ENCODE data around the gene MKRN2OS.
"Not testable (repeated sequence)": the region's sequence is repeated elsewhere in the genome, so short reads cannot be mapped to it uniquely, and the experiment has no call there.

MKRN2OS gene

GRCh38 chr3:12561397-12561796 lies 16.1 kb upstream of the MKRN2OS start:
- DNase-seq: no peak

- no peak for DNase-seq
These were observed 15.3 kb upstream of the MKRN2OS start for GRCh38 chr3:12560505-12561190.

GRCh38 chr3:12559520-12559919 lies 14.2 kb upstream of the MKRN2OS start:
- no peak for DNase-seq

DNA sequence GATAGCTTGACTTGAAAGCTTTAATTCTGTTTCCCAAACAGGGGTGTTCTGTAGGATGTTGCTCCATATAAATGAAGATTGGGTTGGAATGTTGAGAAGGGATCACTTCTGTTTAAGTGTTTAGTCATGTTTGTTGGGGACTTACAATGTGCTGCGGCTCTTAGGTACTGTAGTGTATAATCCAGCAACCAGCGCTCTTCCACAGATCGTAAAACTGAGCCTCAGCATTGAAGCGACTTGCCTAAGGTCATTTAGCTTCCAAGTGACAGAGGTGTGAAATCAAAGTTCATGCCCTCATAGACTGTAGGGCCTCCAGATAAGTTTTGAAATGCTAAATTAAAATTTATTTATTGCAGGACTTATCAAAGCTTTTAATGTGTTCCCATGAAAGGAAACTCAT lies 13.4 kb upstream of the MKRN2OS start:
- no peak for DNase-seq

- DNase-seq: no peak
These were observed 12.3 kb upstream of the MKRN2OS start for GRCh38 chr3:12557473-12558100.

GRCh38 chr3:12556690-12557472 lies 11.6 kb upstream of the MKRN2OS start, which contains the start of gene MKRN2:
Gene MKRN2, plus strand, starts transcription at chr3:12557087. Its CDS starts 64 bp downstream, at chr3:12557151.
- peak; percentile 53 to 93 (median 82) for DNase-seq

DNA sequence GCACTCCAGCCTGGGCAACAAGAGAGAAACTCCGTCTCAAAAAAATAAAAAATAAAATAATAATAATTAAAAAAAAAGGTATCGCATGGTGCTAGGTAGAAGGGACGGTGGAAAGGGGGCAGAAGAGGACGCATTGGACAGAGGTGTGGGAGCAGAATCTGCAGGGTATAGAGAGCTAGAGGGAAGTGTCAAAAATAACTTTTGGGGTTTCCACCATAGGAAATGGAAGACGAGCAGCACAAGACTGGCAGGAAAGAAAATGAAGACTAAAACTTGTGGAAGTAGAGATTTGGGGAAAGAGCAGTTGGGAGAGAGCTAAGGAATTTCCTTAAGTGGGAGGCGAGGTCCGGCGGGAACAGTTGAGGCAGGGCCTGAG lies 11.0 kb upstream of the MKRN2OS start:
- no peak for DNase-seq

DNA sequence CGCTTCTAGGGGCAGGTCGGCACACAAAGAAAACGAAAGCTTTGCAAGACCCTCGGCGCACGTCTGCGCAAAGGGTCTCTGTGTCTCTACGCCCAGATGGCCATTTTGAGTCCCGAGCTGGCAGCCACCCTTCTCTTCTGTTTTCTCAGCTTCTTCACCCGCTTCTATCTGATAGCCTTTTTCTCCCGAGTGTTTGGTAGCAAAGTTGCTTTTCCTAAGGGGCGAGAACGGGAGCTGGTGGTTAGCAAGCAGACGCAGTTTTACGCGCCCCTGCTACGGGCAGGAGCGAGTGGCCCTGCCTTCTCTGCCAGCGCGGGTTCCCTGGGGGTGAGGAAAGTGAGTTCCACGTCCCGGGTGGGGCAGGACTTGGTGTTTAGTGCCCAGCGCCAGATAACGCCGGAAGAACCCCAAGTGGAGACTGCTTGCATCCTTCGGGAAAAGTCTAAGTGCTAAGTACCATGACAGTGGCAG lies 8.7 kb upstream of the MKRN2OS start:
- peak in 4 of 56 donors; percentile 3 to 14 (median 6) for DNase-seq

DNA sequence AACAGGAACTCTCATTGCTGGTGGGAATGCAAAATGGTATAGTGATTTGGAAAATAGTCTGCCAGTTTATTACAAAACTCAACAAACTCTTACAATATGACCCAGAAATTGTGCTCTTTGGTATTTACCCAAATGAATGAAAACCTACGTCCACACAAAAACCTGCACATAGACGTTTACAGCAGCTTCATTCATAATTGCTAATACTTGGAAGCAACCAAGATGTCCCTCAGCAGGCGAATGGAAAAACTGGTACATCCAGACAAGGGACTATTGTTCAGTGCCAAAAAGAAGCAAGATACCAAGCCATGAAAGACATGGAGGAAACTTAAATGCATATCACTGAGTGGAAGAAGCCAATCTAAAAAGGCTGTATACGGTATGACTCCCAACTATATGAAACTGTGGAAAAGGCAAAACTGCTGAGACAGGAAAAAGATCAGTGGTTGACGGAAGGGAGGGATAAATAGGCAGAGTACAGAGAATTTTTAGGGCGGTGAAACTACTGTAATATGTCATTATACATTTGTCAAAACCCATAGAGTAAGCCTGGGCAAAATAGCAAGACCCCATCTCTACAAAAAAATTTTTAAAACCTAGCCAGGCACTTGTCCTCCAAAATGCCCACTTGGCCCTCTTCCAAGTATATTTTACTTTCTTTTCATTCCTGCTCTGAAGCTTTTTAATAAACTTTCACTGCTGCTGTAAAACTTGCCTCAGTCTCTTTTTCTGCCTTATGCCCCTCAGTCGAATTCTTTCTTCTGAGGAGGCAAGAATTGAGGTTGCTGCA lies 4.9 kb upstream of the MKRN2OS start:
- no peak for DNase-seq

GRCh38 chr3:12544652-12545472 lies 437 bp downstream of the MKRN2OS start:
- DNase-seq: no peak

GRCh38 chr3:12543497-12543896 lies 1.8 kb downstream of the MKRN2OS start:
- not testable (repeated sequence) for DNase-seq

DNA sequence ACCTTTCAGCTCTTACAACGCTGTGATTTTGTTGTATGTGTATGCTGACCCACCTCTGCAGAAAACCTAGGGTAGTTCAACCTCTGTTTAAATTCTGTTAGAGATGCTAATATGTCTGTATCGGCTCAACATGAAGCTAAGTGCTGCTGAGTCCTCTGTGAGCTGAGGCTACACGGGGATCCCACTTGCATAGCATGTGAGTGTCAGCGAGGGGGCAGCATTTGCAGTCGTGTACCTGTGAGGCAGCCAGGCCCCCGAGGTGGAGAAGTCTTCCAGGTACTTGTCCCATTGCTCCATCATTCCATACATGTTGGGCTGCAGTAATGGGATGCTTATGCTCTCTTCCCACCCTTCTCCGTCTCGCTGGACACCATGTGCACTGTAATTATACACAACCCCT lies 3.7 kb downstream of the MKRN2OS start:
- DNase-seq: no peak

DNA sequence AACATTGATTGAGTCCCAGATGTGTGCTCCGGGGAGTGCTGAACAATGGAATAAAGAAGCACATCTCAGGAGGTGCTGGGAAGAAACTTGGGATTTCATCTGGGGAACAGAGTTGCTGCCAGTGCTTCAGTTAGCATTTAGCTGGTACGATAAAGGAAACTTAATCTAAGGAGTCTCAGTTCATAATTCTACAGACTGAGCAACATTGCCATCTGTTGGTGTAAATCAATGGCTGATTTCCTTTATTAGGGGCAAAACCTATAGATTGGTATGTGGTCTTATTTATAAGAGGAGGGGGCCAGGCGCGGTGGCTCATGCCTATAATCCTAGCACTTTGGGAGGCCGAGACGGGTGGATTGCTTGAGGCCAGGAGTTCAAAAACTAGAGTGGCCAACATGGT lies 8.9 kb downstream of the MKRN2OS start:
- no peak for DNase-seq

- peak in 13 of 56 donors; percentile 3 to 37 (median 20) for DNase-seq
These were observed 13.1 kb downstream of the MKRN2OS start for GRCh38 chr3:12532182-12532581.

GRCh38 chr3:12527757-12528143 lies 17.5 kb downstream of the MKRN2OS start:
- no peak for DNase-seq

- no peak for DNase-seq
These were observed 22.6 kb downstream of the MKRN2OS start for GRCh38 chr3:12522721-12523120.

- no peak for DNase-seq
These were observed 24.3 kb downstream of the MKRN2OS start for GRCh38 chr3:12521010-12521409.

DNA sequence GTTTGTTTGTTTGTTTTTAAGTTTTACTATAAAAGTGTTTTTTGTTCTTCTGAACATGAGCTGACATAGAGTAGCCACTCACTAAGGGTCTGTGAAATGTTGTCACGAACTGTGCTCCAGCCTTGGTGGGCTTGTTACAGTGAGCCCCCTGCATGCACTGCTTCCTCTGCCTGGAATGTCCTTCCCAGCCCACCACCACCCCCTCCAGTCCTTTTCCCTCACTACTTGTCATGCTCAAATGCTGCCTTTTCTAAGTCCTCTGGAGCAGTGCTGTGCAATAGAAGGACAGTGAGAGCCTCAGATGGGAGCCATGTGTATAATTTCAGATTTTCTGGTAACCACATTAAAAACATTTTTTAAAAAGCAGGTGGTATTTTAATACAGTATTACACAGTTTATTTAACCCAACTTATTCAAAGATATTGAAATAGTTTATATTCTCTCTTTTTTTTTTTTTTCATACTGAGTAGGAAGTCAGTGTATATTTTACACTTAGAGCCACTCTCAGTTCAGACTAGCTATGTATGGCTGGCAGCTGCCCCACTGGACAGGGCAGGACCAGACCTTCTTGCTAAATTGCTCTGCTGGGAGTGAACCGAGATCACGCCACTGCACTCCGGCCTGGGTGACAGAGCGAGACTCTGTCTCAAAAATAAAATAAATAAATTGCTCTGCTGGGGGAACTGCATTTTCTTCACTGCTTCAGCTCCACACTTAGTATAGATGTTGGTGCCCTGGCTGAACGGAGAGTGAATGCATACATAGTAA lies 26.9 kb downstream of the MKRN2OS start:
- no peak for DNase-seq

DNA sequence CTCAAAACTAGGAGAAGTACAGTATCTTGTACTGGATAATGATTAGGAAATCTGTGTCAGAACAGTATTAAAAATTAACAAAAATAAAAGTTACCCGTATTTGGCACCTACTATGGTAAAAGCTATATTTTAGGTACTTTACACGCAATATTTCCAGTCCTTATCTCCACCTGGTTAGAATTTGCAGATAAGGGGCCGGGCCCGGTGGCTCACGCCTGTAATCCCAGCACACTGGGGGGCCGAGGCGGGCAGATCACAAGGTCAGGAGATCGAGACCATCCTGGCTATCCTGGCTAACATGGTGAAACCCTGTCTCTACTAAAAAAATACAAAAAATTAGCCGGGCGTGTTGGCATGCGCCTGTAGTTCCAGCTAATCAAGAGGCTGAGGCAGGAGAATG lies 28.4 kb downstream of the MKRN2OS start:
- DNase-seq: no peak

DNA sequence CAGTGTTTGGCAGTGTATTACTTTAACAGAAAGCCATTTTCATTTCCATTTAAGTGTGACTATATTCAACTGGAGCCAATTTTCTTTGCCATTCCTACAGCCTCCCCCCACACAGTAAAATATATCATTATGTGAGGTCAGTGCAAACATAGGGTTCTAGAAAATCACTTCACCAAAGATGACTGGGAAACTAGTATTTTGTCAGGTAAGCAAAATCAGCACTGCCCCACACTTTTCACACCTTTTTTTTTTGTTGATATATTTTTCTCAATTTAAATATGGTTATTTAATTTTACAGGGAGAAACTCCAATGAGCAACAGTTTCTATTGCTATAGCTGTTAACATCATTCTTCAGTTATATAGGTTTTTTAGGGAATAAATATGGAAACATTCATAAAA lies 29.7 kb downstream of the MKRN2OS start:
- no peak for DNase-seq
